Skeletal muscle satellite cell (primary cell): Measurements from ENCODE around the gene TTC39A.
A peak's percentile ranks its signal among the peaks of the same experiment; 100 is the strongest.
"Not testable (repeated sequence)": the region's sequence is repeated elsewhere in the genome, so short reads cannot be mapped to it uniquely, and the experiment has no call there.

Source experiments
- H3K27me3 ChIP-seq: 2 replicates; pipeline ENCODE4 v1.7.0; 2013; ENCODE audit warnings: low read length; ENCODE audit not compliant: control insufficient read depth, insufficient read depth
- H3K36me3 ChIP-seq: 2 replicates; pipeline ENCODE4 v1.7.0; 2013; ENCODE audit warnings: mild to moderate bottlenecking, control low read depth, low read length; ENCODE audit not compliant: insufficient read depth
- H3K4me1 ChIP-seq: 2 replicates; pipeline ENCODE4 v1.7.0; 2013; ENCODE audit warnings: low read length; ENCODE audit not compliant: control insufficient read depth, insufficient read depth
- H3K4me2 ChIP-seq: 2 replicates; pipeline ENCODE4 v1.7.0; 2013; ENCODE audit warnings: mild to moderate bottlenecking, low read length
- H3K4me3 ChIP-seq: 2 replicates; pipeline ENCODE4 v1.7.0; 2013; ENCODE audit warnings: low read length
- H3K9ac ChIP-seq: 2 replicates; pipeline ENCODE4 v1.7.0; 2013; ENCODE audit warnings: mild to moderate bottlenecking, low read depth, low read length, moderate library complexity
- H3K9me3 ChIP-seq: replicated peaks from 2 replicates; pipeline ENCODE4 v1.7.0; 2013; ENCODE audit warnings: mild to moderate bottlenecking, control low read depth, low read length

The TTC39A gene

DNA sequence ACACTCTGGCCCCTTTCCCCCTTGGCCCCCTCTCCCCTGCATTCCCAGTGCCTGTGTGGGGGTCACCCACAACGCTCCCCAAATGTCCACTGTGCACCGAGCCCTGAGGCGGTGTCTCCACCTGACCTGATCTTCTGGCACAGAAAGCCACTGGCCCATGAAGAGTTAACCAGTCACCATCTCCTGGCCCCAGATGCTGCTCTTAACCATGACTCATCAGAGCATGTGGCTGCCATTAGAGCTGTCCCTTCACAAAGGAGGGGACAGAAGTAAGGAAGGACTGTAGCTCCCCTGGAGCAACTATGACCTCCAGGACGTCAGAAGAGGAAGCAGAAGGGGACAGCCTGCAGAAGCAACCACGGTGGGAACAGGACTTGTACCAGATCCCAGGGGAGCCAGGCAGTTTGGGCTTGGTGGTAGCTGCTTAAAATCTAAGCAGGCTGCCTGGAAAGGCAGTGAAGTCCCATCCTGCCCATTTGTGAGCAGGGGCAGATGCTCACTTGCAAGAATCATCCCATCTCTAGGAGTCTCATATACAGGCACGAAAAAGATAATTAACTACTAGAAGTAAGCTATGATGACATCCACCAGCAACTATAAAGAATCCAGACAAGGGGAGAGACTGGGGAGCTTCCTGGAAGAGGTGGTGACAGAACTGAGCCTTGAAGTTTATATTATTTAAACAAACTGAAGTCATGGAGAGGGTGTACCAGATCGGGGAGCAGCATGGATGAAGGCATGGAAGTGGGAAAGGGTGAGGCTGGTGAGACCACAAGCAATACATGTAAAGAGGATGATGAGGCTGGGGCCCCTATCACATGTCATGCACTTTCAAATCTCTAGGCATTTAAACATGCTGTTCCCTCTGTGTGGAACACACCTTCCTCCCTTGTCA, 1.1 kb upstream of the TTC39A start:
- Histone ChIP-seq H3K27me3 (no peaks in the 10 kb centered on the region), H3K4me3 (no peak overlapping the region)

DNA sequence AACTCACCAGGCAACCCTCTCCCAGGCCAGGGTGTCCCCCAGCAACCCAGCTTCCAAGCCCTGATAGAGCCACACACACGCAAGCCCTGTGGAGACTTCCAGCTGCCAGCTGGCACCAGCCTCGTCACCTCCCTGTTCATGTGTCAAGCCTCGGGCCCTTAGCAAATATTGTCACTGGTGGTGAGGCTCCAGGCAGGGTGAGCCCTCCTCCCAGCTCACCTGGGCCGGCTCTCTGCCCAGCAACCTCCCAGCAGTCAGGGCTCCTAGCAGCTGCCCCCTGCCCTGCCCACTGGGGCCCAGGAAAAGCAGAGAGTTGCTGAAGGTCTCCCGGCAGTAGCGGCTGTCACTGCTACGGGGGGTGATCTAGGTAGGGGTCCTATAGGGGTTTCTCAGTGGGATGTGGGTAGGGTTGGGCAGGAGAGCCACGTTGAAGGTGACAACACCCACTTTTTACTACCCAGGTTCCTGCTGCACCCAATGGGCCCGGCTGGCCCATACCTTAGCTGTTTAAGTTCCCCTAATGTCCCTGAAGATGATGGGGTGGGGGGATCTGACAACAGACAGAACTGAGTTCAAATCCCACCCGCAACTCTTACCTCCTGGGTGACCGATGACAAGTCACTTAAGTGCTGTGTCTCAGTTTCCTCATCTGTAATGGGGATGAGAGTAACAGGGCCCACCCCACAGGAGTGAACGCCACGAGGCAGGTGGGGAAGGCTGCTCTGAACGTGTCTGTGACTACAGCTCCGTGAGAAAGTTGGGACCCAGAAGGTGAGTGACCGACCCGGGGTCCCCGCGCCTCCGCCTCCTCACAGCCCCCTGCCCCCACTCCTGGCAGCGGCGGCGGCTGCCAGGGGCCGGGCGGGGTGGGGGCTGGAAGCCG, 678 bp downstream of the TTC39A start:
- no peaks in the 10 kb centered on the region for H3K27me3 ChIP-seq

More for the DNA sequence above, 1.1 kb upstream of the TTC39A start:
- peaks cover 43% of the 10 kb centered on the region for H3K4me1 ChIP-seq
- no peaks in the 10 kb centered on the region for H3K9me3 ChIP-seq
- H3K36me3 ChIP-seq = no peaks in the 10 kb centered on the region
- H3K4me2 ChIP-seq = no peak overlapping the region
- no peak overlapping the region for H3K9ac ChIP-seq

DNA sequence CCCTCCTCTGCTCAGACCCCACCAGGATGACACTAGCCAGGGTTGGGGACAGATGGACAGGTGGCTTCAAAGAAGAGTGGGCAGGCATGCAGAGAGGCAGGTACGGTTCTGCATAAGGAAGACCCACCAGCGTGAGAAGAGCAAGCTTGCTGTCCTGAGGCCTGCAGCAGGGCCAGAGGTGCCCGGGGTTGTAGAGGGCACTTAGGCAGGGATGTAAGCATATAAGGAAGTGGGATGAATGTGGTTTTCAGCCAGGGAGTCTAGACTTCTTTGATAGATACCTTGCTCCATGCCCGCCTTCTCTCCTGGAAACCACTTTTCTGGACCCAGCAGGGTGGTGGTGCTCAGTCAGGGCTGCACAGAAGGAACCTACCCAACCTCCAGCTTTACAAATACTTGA, 1.4 kb downstream of the TTC39A start:
- H3K4me3 ChIP-seq = no peak overlapping the region
- no peak overlapping the region for H3K4me2 ChIP-seq
- no peaks in the 10 kb centered on the region for H3K27me3 ChIP-seq
- H3K4me1 ChIP-seq = peaks cover 43% of the 10 kb centered on the region
- H3K36me3 ChIP-seq = no peaks in the 10 kb centered on the region
- H3K9me3 ChIP-seq = no peaks in the 10 kb centered on the region
- no peak overlapping the region for H3K9ac ChIP-seq

More for the DNA sequence above, 678 bp downstream of the TTC39A start:
- H3K9me3 ChIP-seq = no peaks in the 10 kb centered on the region
- H3K4me2 ChIP-seq = peak overlapping the region; percentile 79
- H3K9ac ChIP-seq = no peak overlapping the region
- no peaks in the 10 kb centered on the region for H3K36me3 ChIP-seq
- H3K4me3 ChIP-seq = peak overlapping the region; percentile 58
- H3K4me1 ChIP-seq = peaks cover 43% of the 10 kb centered on the region

DNA sequence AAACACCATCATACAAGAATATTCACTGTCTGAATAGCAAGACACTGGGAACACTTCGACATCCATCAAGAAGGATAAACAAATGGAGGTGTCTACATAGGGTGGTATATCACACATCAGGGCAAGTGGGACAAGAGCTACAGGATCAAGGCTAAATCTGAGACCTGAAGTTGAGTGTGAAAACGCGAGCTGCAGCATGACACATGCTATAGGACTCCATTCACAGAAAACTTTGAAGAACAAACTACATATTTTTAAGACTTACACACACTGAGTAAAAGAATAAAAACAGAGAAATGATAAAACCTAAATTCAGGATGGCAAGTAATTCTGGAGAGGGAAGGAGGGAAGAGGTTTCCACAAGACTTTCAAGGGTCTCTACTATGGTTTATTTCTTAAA, 2.1 kb downstream of the TTC39A start:
- Histone ChIP-seq H3K27me3 (no peaks in the 10 kb centered on the region), H3K9ac (no peak overlapping the region), H3K36me3 (no peaks in the 10 kb centered on the region), H3K4me3 (no peak overlapping the region), H3K9me3 (no peaks in the 10 kb centered on the region), H3K4me2 (no peak overlapping the region), H3K4me1 (peaks cover 43% of the 10 kb centered on the region)

DNA sequence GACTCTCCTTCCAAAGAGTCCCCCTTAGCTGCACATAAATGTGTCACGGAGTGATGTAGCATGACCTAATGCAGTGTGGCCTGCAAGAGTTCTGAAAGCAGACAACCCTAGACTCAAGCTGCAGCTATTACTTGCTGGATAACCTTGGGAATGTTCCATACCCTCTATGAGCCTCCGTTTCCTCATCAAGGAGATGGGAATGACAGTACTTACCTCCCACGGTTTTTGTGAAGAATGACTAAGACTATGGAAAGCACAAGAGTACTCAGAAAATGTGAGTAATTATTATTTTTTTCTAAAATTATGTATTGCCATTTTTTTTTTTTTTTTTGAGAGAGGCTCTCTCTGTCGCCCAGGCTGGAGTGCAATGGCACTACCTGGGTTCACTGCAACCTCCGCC, 3.0 kb downstream of the TTC39A start:
- Histone ChIP-seq H3K36me3 (no peaks in the 10 kb centered on the region), H3K4me1 (peaks cover 43% of the 10 kb centered on the region), H3K9me3 (no peaks in the 10 kb centered on the region), H3K4me2 (no peak overlapping the region), H3K9ac (no peak overlapping the region), H3K27me3 (no peaks in the 10 kb centered on the region), H3K4me3 (no peak overlapping the region)

DNA sequence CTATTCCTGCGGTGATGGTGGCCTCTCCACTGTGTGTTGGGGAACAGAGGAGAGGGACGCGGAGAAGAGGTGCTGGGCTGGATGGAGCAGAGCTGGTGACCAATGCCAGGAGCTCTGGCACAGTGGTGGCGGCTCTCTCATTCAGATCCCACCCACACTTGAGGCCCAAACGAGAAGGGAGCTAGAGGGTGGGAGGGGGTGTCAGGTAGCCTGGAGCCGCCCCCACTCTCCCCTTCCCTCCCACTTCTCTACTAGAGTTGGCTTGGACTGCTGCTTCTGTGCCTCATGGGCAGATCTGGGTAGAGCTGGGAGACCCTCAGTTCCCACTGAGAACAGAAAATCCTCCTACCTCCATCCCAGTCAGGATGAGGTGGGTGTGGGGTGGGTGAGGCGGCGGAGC, 3.5 kb downstream of the TTC39A start:
- Histone ChIP-seq H3K9me3 (no peaks in the 10 kb centered on the region), H3K4me3 (no peak overlapping the region), H3K4me2 (no peak overlapping the region), H3K27me3 (no peaks in the 10 kb centered on the region), H3K9ac (no peak overlapping the region), H3K36me3 (no peaks in the 10 kb centered on the region), H3K4me1 (peaks cover 42% of the 10 kb centered on the region)

DNA sequence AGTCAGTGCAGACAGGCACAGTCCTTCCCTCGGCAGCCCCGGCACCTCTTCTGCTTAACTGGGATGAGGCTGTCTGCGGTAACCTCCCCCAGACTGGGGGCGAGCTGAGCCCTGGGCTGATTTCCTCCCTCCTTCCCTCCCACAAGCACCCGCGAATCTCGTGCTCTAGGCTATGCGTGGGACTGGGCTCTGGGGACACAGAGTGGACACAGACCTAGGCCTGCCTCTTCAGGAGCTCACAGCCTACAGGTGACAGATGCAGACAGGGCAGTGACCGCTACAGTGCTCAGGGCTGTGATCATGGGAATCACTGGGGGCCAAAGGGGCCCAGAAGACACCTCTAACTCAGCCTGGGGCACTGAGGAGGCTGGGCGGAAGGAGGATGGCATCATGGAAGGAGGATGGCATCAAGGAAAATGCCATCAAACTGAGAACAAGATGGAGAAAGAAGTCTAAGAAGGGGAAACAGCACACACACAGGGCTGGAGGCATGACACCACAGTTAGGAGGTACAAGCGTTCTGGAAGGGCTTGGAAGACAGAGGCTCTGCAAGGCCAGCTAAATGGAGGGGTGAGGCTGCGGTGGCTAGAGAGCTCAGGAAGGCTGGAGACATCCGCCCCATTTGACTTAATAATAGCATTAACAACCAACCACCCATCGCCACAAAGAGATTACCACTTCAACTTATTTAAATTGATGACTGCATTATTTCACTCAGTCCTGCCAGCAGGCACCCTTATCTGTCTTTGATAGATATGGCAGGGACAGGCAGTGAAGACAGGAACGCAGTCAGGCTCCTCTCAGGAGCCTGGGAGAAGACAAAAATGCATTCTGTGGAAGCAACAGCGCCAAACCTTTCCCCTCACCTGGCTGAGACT, 4.2 kb downstream of the TTC39A start:
- no peaks in the 10 kb centered on the region for H3K27me3 ChIP-seq
- peaks cover 35% of the 10 kb centered on the region for H3K4me1 ChIP-seq
- no peaks in the 10 kb centered on the region for H3K36me3 ChIP-seq
- no peaks in the 10 kb centered on the region for H3K9me3 ChIP-seq
- no peak overlapping the region for H3K4me3 ChIP-seq
- H3K9ac ChIP-seq = no peak overlapping the region
- H3K4me2 ChIP-seq = no peak overlapping the region

DNA sequence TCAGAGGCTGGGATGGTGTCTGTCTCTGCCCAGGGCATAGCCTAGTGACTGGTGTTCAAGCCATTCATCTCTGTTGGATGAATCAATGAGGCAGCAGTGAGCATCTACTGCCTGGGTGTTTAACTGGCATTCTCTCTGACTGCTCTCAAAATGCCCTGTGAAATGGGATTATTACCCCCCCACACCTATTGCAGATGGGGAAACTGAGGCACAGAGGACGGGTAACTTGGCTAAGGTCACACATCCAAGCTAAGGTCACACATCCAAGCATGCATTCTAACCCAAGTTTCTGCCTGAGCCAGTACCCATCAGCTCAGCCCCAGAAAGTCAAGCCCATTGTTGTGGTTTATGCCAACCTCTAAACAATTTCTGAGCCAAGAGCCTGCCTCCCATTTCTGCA, 5.0 kb downstream of the TTC39A start:
- Histone ChIP-seq H3K4me3 (no peak overlapping the region), H3K4me1 (peaks cover 29% of the 10 kb centered on the region), H3K27me3 (no peaks in the 10 kb centered on the region), H3K36me3 (no peaks in the 10 kb centered on the region), H3K4me2 (no peak overlapping the region), H3K9ac (no peak overlapping the region), H3K9me3 (no peaks in the 10 kb centered on the region)

DNA sequence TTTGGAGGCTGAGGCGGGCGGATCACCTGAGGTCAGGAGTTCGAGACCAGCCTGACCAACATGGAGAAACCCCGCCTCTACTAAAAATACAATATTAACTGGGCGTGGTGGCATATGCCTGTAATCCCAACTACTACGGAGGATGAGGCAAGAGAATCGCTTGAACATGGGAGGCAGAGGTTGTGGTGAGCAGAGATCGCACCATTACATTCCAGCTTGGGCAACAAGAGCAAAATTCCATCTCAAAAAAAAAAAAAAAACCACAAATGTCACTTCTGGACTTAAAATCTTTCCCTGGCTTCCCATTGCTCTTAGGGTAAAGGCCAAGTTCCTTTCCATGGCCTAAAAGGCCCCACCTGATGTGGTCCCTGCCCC, 5.4 kb downstream of the TTC39A start:
- not testable (repeated sequence) for H3K9ac ChIP-seq, H3K27me3 ChIP-seq, H3K36me3 ChIP-seq, H3K4me2 ChIP-seq, H3K9me3 ChIP-seq, H3K4me3 ChIP-seq
- H3K4me1 ChIP-seq = peaks cover 29% of the 10 kb centered on the region

DNA sequence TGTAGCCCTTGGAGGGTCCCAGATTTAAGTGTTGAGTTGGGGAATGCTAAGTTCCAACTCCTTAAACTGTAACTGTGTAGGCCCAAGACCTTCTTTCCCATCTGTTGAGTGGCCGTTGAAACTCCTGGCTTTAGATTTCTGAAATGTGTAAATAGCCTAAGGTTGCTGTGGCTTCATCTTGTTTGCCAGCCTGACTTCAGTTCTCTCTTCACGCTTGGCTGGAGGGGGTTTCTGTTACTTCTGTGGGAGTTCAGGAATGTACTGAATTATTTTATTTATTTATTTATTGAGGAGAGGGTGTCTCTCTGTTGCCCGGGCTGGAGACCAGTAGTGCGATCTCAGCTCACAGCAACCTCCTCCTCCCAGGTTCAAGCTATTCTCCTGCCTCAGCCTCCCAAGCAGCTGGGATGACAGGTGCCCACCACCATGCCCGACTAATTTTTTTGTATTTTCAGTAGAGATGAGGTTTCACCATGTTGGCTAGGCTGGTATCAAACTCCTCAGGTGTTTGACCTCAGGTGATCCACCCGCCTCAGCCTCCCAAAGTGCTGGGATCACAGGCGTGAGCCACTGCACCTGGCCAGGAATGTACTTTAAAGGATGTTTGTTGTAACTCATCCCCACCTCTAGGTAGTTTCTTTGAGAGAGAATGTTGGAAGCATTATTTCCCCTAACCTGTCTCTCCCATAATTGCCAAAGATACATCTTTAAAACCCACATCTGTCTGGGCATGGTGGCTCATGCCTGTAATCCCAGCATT, 5.9 kb downstream of the TTC39A start:
- Histone ChIP-seq H3K9ac (no peak overlapping the region), H3K36me3 (no peaks in the 10 kb centered on the region), H3K9me3 (no peaks in the 10 kb centered on the region), H3K4me1 (peaks cover 23% of the 10 kb centered on the region), H3K4me2 (no peak overlapping the region), H3K27me3 (no peaks in the 10 kb centered on the region), H3K4me3 (no peak overlapping the region)
